Measurements from ENCODE around the gene CAMKMT.

- TF ChIP-seq, protein P1, sequence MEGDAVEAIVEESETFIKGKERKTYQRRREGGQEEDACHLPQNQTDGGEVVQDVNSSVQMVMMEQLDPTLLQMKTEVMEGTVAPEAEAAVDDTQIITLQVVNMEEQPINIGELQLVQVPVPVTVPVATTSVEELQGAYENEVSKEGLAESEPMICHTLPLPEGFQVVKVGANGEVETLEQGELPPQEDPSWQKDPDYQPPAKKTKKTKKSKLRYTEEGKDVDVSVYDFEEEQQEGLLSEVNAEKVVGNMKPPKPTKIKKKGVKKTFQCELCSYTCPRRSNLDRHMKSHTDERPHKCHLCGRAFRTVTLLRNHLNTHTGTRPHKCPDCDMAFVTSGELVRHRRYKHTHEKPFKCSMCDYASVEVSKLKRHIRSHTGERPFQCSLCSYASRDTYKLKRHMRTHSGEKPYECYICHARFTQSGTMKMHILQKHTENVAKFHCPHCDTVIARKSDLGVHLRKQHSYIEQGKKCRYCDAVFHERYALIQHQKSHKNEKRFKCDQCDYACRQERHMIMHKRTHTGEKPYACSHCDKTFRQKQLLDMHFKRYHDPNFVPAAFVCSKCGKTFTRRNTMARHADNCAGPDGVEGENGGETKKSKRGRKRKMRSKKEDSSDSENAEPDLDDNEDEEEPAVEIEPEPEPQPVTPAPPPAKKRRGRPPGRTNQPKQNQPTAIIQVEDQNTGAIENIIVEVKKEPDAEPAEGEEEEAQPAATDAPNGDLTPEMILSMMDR (IDR thresholded peaks at IDR 0.05; ENCODE audit: low read length), result no peak
- no peak for TF ChIP-seq EZH2 (IDR thresholded peaks at IDR 0.05; ENCODE audit: borderline replicate concordance, low read length)
Observed at GRCh38 chr2:44821500-44821899, 459.8 kb downstream of the CAMKMT start.
